ENCODE results near the gene LYPLA2. TPM values are rescaled to one million over a fixed set of nuclear protein-coding genes. Genes with fewer than 3 reads are reported as not detected.

LYPLA2 gene
- total and polyA plus RNA-seq, 12 donors, result 26.0 to 91.3 (median 51.6) TPM

GRCh38 chr1:23843644-23844043 lies 52.7 kb downstream of the LYPLA2 start:
- whole genome bisulfite sequencing, 4 donors, result 87 to 94% (median 89%) methylated on average over 5 of the region's 5 CpGs
- no peaks in the 10 kb centered on the region for H3K9me3 ChIP-seq (replicated peaks in 1 of 3)
- intact Hi-C loops (cut with DNase I), result no loop called here
- H3K36me3 ChIP-seq (replicated peaks in 1 of 2), result peaks cover 0 to 24% of the 10 kb centered on the region in 2 donors
- no peaks in the 10 kb centered on the region for H3K4me1 ChIP-seq (replicated peaks in 1 of 2)
- no peak overlapping the region for H3K4me3 ChIP-seq
- H3K27me3 ChIP-seq, result no peaks in the 10 kb centered on the region
- TF ChIP-seq POLR2A (IDR thresholded peaks at IDR 0.05), result no peak
- no peak for TF ChIP-seq CTCF (IDR thresholded peaks at IDR 0.05)
- no peak for DNase-seq
- H3K27ac ChIP-seq, result no peak overlapping the region

Other genes with a start within 250 kb of the LYPLA2 start
- 100 to 1,000 TPM in 5 of 9 donors, 10 to 100 TPM in 4; 55.3 to 213 (median 103) TPM for gene ID3, start 231.6 kb upstream of the LYPLA2 start, total RNA-seq
- 100 to 1,000 TPM in 2 of 3 donors, 10 to 100 TPM in 1; 28.8 to 133 (median 114) TPM for gene ID3, start 231.6 kb upstream of the LYPLA2 start, polyA plus RNA-seq
- gene RPL11, start 99.3 kb upstream of the LYPLA2 start, total RNA-seq, result 1,000 to 10,000 TPM in 1 of 9 donors, 100 to 1,000 TPM in 8; 685 to 1,692 (median 842) TPM
- 1,000 to 10,000 TPM; 1,450 to 2,028 (median 1,673) TPM for gene RPL11, start 99.3 kb upstream of the LYPLA2 start, polyA plus RNA-seq
- 10 to 100 TPM; 28.0 to 44.7 (median 30.9) TPM for gene ELOA, start 47.7 kb upstream of the LYPLA2 start, total RNA-seq
- 10 to 100 TPM; 11.5 to 37.8 (median 15.1) TPM for gene ELOA, start 47.7 kb upstream of the LYPLA2 start, polyA plus RNA-seq
- gene PITHD1, start 12.7 kb upstream of the LYPLA2 start, total RNA-seq, result 10 to 100 TPM; 54.9 to 98.0 (median 64.4) TPM
- 100 to 1,000 TPM in 1 of 3 donors, 10 to 100 TPM in 2; 41.9 to 104 (median 52.4) TPM for gene PITHD1, start 12.7 kb upstream of the LYPLA2 start, polyA plus RNA-seq
- 10 to 100 TPM; 17.8 to 58.5 (median 29.5) TPM for gene GALE, start 9.6 kb downstream of the LYPLA2 start, total RNA-seq
- 10 to 100 TPM; 12.0 to 80.8 (median 59.4) TPM for gene GALE, start 9.6 kb downstream of the LYPLA2 start, polyA plus RNA-seq
- gene HMGCL, start 34.3 kb downstream of the LYPLA2 start, total RNA-seq, result 100 to 1,000 TPM in 3 of 9 donors, 10 to 100 TPM in 6; 53.9 to 134 (median 96.5) TPM
- gene HMGCL, start 34.3 kb downstream of the LYPLA2 start, polyA plus RNA-seq, result 10 to 100 TPM; 38.8 to 83.2 (median 43.3) TPM
- 100 to 1,000 TPM in 1 of 9 donors, 10 to 100 TPM in 8; 53.6 to 109 (median 74.7) TPM for gene FUCA1, start 77.1 kb downstream of the LYPLA2 start, total RNA-seq
- gene FUCA1, start 77.1 kb downstream of the LYPLA2 start, polyA plus RNA-seq, result 10 to 100 TPM; 17.9 to 59.0 (median 34.1) TPM
- under 1 TPM in 2 of 9 donors, not detected in 7; 0.06 to 0.09 TPM for gene CNR2, start 122.2 kb downstream of the LYPLA2 start, total RNA-seq
- under 1 TPM in 1 of 3 donors, not detected in 2; 0.08 TPM for gene CNR2, start 122.2 kb downstream of the LYPLA2 start, polyA plus RNA-seq
- gene PNRC2, start 168.7 kb downstream of the LYPLA2 start, total RNA-seq, result 100 to 1,000 TPM in 8 of 9 donors, 10 to 100 TPM in 1; 57.6 to 175 (median 137) TPM
- 100 to 1,000 TPM in 1 of 3 donors, 10 to 100 TPM in 2; 72.9 to 187 (median 81.0) TPM for gene PNRC2, start 168.7 kb downstream of the LYPLA2 start, polyA plus RNA-seq
- 100 to 1,000 TPM in 7 of 9 donors, 10 to 100 TPM in 2; 65.8 to 185 (median 107) TPM for gene SRSF10, start 189.2 kb downstream of the LYPLA2 start, total RNA-seq
- 100 to 1,000 TPM in 1 of 3 donors, 10 to 100 TPM in 2; 90.0 to 190 (median 99.0) TPM for gene SRSF10, start 189.2 kb downstream of the LYPLA2 start, polyA plus RNA-seq